Nephron (organoid): ENCODE results near the gene RNF223.
"Not testable (repeated sequence)": the region's sequence is repeated elsewhere in the genome, so short reads cannot be mapped to it uniquely, and the experiment has no call there.

Experiments
- H3K27ac Mint-ChIP-seq, 3 experiments: 2 replicates each; pipeline ENCODE4 v1.8.0; 2020; ENCODE audit warnings: mixed read lengths in 3 of 3, mild to moderate bottlenecking in 2 of 3, moderate library complexity in 1 of 3
- H3K27me3 Mint-ChIP-seq: 2 replicates; pipeline ENCODE4 v1.8.0; 2021; ENCODE audit warnings: low read depth, mild to moderate bottlenecking, moderate library complexity, mixed read lengths
- H3K36me3 Mint-ChIP-seq: 2 replicates; pipeline ENCODE4 v1.8.0; 2020; ENCODE audit warnings: low read depth, mixed read lengths
- H3K4me1 Mint-ChIP-seq: 2 replicates; pipeline ENCODE4 v1.8.0; 2020; ENCODE audit warnings: mixed read lengths
- H3K4me3 Mint-ChIP-seq, 3 experiments: 2 replicates each; pipeline ENCODE4 v1.8.0; 2020; ENCODE audit warnings: mild to moderate bottlenecking in 3 of 3, mixed read lengths in 3 of 3, moderate library complexity in 2 of 3
- H3K9me3 Mint-ChIP-seq: 2 replicates; pipeline ENCODE4 v1.8.0; 2020; ENCODE audit warnings: mixed read lengths
- TF ChIP-seq, protein P1 (sequence below), 3 experiments: fragments of 200-600 bp; sonication (generic); IDR thresholded peaks; one replicate each; pipeline ENCODE4 v1.5.0; 2021; ENCODE audit warnings: antibody characterized with exemption in 3 of 3; ENCODE audit not compliant: unreplicated experiment in 3 of 3

The RNF223 gene

DNA sequence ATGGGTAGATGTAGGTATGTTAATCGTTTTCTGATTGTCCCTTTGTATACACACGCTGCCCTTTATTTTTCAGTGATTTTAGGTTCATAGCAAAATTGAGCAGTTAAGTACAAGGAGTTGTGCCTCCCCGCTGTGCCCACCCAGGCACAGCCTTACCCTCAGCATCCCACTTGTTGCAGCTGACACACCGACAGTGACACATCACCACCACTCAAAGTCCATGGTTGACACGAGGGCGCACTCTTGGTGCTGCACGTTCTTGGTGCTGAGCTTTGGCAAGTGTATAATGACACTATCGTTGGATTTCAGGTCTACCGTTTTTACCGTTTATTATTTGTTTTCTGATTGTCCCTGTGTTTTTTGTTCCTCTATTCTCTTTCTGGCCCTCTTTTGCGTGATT lies 26.2 kb upstream of the RNF223 start:
- H3K27me3 Mint-ChIP-seq, result no peaks in the 10 kb centered on the region
- H3K4me3 Mint-ChIP-seq, result no peak overlapping the region
- H3K4me1 Mint-ChIP-seq, result no peaks in the 10 kb centered on the region
- H3K36me3 Mint-ChIP-seq, result peaks cover 20% of the 10 kb centered on the region
- peaks cover 23% of the 10 kb centered on the region for H3K9me3 Mint-ChIP-seq
- H3K27ac Mint-ChIP-seq, result no peak overlapping the region
- TF ChIP-seq, protein P1, sequence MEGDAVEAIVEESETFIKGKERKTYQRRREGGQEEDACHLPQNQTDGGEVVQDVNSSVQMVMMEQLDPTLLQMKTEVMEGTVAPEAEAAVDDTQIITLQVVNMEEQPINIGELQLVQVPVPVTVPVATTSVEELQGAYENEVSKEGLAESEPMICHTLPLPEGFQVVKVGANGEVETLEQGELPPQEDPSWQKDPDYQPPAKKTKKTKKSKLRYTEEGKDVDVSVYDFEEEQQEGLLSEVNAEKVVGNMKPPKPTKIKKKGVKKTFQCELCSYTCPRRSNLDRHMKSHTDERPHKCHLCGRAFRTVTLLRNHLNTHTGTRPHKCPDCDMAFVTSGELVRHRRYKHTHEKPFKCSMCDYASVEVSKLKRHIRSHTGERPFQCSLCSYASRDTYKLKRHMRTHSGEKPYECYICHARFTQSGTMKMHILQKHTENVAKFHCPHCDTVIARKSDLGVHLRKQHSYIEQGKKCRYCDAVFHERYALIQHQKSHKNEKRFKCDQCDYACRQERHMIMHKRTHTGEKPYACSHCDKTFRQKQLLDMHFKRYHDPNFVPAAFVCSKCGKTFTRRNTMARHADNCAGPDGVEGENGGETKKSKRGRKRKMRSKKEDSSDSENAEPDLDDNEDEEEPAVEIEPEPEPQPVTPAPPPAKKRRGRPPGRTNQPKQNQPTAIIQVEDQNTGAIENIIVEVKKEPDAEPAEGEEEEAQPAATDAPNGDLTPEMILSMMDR (IDR thresholded peaks at IDR 0.05; ENCODE audit: unreplicated experiment in 3 of 3), result no peak

DNA sequence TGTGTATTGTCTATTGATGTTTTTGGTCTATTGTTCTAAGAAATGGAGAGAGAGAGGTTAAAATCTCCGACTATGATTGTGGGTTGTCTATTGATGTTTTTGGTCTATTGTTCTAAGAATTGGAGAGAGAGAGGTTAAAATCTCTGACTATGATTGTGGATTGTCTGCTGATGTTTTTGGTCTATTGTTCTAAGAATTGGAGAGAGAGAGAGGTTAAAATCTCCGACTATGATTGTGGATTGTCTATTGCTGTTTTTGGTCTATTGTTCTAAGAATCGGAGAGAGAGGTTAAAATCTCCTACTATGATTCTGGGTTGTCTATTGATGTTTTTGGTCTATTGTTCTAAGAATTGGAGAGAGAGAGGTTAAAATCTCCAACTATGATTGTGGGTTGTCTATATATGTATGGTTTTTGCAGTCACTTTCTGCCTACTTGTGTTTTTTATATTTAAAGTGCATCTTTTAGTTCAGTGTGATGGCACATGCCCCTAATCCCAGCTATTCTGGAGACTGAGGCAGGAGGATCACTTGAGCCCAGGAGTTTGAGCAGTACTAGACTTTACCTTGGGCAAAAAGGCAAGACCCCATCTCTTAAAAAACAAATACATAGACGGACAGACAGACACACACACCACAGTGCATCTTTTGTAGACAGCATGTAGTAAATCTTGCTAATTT lies 25.5 kb upstream of the RNF223 start:
- Mint-ChIP-seq H3K4me3 (no peak overlapping the region), H3K27me3 (no peaks in the 10 kb centered on the region), H3K9me3 (peaks cover 23% of the 10 kb centered on the region), H3K4me1 (no peaks in the 10 kb centered on the region), H3K36me3 (peaks cover 20% of the 10 kb centered on the region), H3K27ac (no peak overlapping the region)
- TF ChIP-seq, protein P1 (IDR thresholded peaks at IDR 0.05; ENCODE audit: unreplicated experiment in 3 of 3), result no peak

DNA sequence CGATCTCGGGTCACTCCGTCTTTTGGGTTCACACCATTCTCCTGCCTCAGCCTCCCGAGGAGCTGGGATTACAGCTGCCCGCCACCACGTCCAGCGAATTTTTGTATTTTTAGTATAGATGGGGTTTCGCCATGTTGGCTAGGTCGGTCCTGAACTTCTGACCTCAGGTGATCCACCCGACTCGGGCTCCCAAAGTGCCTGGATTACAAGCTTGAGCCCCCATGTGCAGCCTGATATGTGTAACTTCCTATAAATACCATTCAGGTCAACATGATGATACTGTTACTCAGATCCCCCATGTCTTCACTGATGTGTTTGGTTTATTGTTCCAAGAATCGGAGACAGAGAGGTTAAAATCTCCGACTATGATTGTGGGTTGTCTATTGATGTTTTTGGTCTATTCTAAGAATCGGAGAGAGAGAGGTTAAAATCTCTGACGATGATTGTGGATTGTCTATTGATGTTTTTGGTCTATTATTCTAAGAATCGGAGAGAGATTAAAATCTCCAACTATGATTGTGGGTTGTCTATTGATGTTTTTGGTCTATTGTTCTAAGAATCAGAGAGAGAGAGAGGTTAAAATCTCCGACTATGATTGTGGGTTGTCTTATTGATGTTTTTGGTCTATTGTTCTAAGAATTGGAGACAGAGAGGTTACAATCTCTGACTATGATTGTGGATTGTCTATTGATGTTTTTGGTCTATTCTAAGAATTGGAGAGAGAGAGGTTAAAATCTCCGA lies 24.7 kb upstream of the RNF223 start:
- Mint-ChIP-seq H3K9me3 (peaks cover 23% of the 10 kb centered on the region), H3K36me3 (peaks cover 20% of the 10 kb centered on the region), H3K27ac (no peak overlapping the region), H3K27me3 (no peaks in the 10 kb centered on the region), H3K4me3 (no peak overlapping the region), H3K4me1 (no peaks in the 10 kb centered on the region)
- TF ChIP-seq, protein P1 (IDR thresholded peaks at IDR 0.05; ENCODE audit: unreplicated experiment in 3 of 3), result no peak

DNA sequence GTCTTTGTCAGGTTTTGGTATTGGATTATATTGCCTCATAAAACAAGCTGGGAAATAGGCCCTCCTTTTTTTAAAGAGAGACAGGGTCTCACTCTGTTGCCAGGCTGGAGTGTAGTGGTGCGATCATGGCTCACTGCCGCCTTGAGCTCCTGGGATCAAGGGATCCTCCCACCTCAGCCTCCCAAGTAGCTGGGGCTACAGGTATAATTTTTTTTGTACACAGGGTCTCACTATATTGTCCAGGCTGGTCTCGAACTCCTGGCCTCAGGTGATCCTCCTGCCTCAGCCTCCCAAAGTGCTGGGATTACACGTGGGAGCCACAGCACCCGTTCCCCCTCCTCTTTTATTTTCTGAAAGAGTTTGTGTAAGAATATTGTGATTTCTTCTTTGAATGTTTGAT lies 22.0 kb upstream of the RNF223 start:
- H3K4me1 Mint-ChIP-seq, H3K27ac Mint-ChIP-seq, H3K27me3 Mint-ChIP-seq, H3K4me3 Mint-ChIP-seq: not testable (repeated sequence)
- peaks cover 17% of the 10 kb centered on the region for H3K36me3 Mint-ChIP-seq
- peaks cover 19% of the 10 kb centered on the region for H3K9me3 Mint-ChIP-seq

DNA sequence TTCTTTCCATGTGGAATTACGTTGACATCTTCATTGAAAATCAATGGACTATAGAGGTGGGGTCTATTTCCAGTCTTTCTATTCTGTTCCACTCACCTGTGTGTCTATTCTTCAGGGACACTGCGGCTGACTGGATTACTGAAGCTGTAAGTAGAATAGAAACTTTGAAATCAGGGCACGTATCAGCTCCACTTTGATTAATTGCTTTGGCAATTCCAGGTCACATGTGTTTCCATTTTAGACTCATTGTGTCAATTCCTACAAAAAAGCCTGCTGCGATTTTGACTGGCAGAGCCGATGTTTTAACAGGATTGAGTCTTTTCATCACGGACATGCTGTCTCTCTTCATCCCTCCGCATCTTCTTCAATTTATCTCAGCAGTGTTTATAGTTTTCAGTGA lies 20.9 kb upstream of the RNF223 start:
- Mint-ChIP-seq H3K4me1 (no peaks in the 10 kb centered on the region), H3K4me3 (no peak overlapping the region), H3K9me3 (peaks cover 11% of the 10 kb centered on the region), H3K36me3 (peaks cover 11% of the 10 kb centered on the region), H3K27ac (no peak overlapping the region), H3K27me3 (no peaks in the 10 kb centered on the region)
- TF ChIP-seq, protein P1 (IDR thresholded peaks at IDR 0.05; ENCODE audit: unreplicated experiment in 3 of 3), result no peak

DNA sequence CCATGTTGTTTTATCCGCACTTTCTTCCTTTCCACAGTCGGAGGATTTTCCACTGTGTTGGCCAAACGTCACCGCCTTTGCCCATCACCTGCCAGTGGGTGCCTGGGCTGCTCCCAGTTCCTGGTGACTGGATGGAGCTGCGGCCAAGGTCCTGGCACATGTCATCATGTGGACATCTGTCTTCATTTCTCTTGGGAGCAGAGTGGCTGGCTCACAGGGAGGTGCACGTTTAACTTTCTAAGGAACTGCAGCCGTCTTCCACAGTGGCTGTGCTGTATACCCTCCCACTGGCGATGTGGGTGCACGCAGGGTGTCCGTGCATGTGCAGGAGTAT lies 19.5 kb upstream of the RNF223 start:
- H3K9me3 Mint-ChIP-seq, result no peaks in the 10 kb centered on the region
- H3K4me3 Mint-ChIP-seq, result no peak overlapping the region
- TF ChIP-seq, protein P1 (IDR thresholded peaks at IDR 0.05; ENCODE audit: unreplicated experiment in 3 of 3), result no peak
- no peaks in the 10 kb centered on the region for H3K4me1 Mint-ChIP-seq
- H3K27ac Mint-ChIP-seq, result no peak overlapping the region
- peaks cover 3% of the 10 kb centered on the region for H3K36me3 Mint-ChIP-seq
- no peaks in the 10 kb centered on the region for H3K27me3 Mint-ChIP-seq
